ENCODE results near the gene MLYCD.

Gene MLYCD

GRCh38 chr16:83963277-83964119, 64.6 kb downstream of the MLYCD start:
- no peak for DNase-seq (ENCODE audit: low read depth)
- H3K4me3 ChIP-seq (ENCODE audit: control insufficient read depth, low read depth, low read length) = no peak overlapping the region
- no peak for TF ChIP-seq CTCF (conservative IDR thresholded peaks at IDR 0.05; ENCODE audit: control insufficient read depth, insufficient read depth, low read depth, low read length)

GRCh38 chr16:83964684-83965443, 65.9 kb downstream of the MLYCD start:
- no peak for TF ChIP-seq CTCF (conservative IDR thresholded peaks at IDR 0.05; ENCODE audit: control insufficient read depth, insufficient read depth, low read depth, low read length)
- DNase-seq (ENCODE audit: low read depth) = no peak
- no peak overlapping the region for H3K4me3 ChIP-seq (ENCODE audit: control insufficient read depth, low read depth, low read length)

- no peak overlapping the region for H3K4me3 ChIP-seq (ENCODE audit: control insufficient read depth, low read depth, low read length)
- DNase-seq (ENCODE audit: low read depth) = no peak
- no peak for TF ChIP-seq CTCF (conservative IDR thresholded peaks at IDR 0.05; ENCODE audit: control insufficient read depth, insufficient read depth, low read depth, low read length)
Observed at GRCh38 chr16:83965444-83966152, 66.7 kb downstream of the MLYCD start.

GRCh38 chr16:83966153-83966696, 67.3 kb downstream of the MLYCD start:
- H3K4me3 ChIP-seq (ENCODE audit: control insufficient read depth, low read depth, low read length) = no peak overlapping the region
- TF ChIP-seq CTCF (conservative IDR thresholded peaks at IDR 0.05; ENCODE audit: control insufficient read depth, insufficient read depth, low read depth, low read length) = no peak
- no peak for DNase-seq (ENCODE audit: low read depth)

- TF ChIP-seq CTCF (conservative IDR thresholded peaks at IDR 0.05; ENCODE audit: control insufficient read depth, insufficient read depth, low read depth, low read length) = no peak
- H3K4me3 ChIP-seq (ENCODE audit: control insufficient read depth, low read depth, low read length) = no peak overlapping the region
- no peak for DNase-seq (ENCODE audit: low read depth)
Observed at GRCh38 chr16:83967091-83967490, 68.2 kb downstream of the MLYCD start.

- TF ChIP-seq CTCF (conservative IDR thresholded peaks at IDR 0.05; ENCODE audit: control insufficient read depth, insufficient read depth, low read depth, low read length) = no peak
- H3K4me3 ChIP-seq (ENCODE audit: control insufficient read depth, low read depth, low read length) = peak within 1 kb of the TSS; percentile 17
- peak; percentile 12 for DNase-seq (ENCODE audit: low read depth)
Observed at GRCh38 chr16:83967838-83968305, 69.0 kb downstream of the MLYCD start, which contains the start of gene NECAB2. Gene NECAB2 (plus strand): TSS chr16:83968244. CDS start chr16:83968649, 405 bp downstream.

All from fibroblast of mammary gland (primary cell).